Lower leg skin (tissue), 3 donors: ENCODE data around the gene PITPNM3.

Experiments used
- CTCF ChIP-seq, 3 donors: fragments of 450-650 bp; IDR thresholded peaks; one replicate each; pipeline ENCODE4 v1.5.1; 2016; ENCODE audit warnings: antibody characterized with exemption in 3 of 3, mild to moderate bottlenecking in 3 of 3, moderate library complexity in 2 of 3
- POLR2A ChIP-seq, 2 donors: fragments of 450-650 bp; IDR thresholded peaks; one replicate each; pipeline ENCODE4 v1.6.1; 2016 to 2017; ENCODE audit warnings: antibody characterized with exemption in 2 of 2, mild to moderate bottlenecking in 1 of 2, moderate library complexity in 1 of 2

- TF ChIP-seq CTCF (IDR thresholded peaks at IDR 0.05): no peak
- no peak for TF ChIP-seq POLR2A (IDR thresholded peaks at IDR 0.05)
Observed at GRCh38 chr17:6421700-6422604, 134.4 kb downstream of the PITPNM3 start.
